SK-N-SH (cell line): ENCODE results near the gene HCST.

ENCODE experiments used
- EP300 ChIP-seq, 2 experiments: IDR thresholded peaks; 2 replicates each; pipeline versions ENCODE4 v1.4.0 to v1.6.1; 2012; ENCODE audit warnings: borderline replicate concordance in 1 of 2, low read depth in 1 of 2, low read length in 1 of 2
- MAX ChIP-seq: IDR thresholded peaks from 2 replicates; pipeline ENCODE4 v1.4.0; 2012; ENCODE audit warnings: low read depth
- MXI1 ChIP-seq: IDR thresholded peaks from 2 replicates; pipeline ENCODE4 v1.6.1; 2012; ENCODE audit warnings: mild to moderate bottlenecking, low read depth, low read length, improper control_type of control experiment
- PBX3 ChIP-seq: IDR thresholded peaks from 2 replicates; pipeline ENCODE4; 2012
- POLR2AphosphoS5 ChIP-seq: IDR thresholded peaks from 2 replicates; pipeline ENCODE4 v1.6.1; 2012; ENCODE audit warnings: low read depth, low read length
- TF ChIP-seq, protein P1 (sequence below): fragments of 200-600 bp; sonication (generic); IDR thresholded peaks from 2 replicates; pipeline ENCODE4 v1.6.1; 2017; ENCODE audit warnings: antibody characterized with exemption, mild to moderate bottlenecking, moderate library complexity

DNA sequence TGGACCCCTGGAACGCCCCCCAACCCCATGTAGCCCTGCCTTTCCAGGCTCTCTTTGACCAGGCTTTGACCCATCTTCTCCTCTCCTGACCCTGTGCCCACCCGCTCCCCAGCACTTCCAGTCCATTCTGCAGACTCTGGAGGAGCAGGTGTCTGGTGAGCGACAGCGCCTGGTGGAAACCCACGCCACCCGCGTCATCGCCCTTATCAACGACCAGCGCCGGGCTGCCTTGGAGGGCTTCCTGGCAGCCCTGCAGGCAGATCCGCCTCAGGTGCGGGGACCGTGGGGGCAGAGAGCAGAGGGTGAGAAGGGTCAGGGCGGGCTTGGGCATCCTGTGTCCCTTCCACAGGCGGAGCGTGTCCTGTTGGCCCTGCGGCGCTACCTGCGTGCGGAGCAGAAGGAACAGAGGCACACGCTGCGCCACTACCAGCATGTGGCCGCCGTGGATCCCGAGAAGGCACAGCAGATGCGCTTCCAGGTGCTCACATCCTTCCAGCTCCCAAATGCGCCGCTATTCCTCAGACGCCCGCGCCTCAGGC, 27.9 kb upstream of the HCST start:
- no peak for TF ChIP-seq EP300 (IDR thresholded peaks at IDR 0.05; ENCODE audit: borderline replicate concordance in 1 of 2, low read depth in 1 of 2, low read length in 1 of 2)
- no peak for TF ChIP-seq MAX
- TF ChIP-seq, protein P1, sequence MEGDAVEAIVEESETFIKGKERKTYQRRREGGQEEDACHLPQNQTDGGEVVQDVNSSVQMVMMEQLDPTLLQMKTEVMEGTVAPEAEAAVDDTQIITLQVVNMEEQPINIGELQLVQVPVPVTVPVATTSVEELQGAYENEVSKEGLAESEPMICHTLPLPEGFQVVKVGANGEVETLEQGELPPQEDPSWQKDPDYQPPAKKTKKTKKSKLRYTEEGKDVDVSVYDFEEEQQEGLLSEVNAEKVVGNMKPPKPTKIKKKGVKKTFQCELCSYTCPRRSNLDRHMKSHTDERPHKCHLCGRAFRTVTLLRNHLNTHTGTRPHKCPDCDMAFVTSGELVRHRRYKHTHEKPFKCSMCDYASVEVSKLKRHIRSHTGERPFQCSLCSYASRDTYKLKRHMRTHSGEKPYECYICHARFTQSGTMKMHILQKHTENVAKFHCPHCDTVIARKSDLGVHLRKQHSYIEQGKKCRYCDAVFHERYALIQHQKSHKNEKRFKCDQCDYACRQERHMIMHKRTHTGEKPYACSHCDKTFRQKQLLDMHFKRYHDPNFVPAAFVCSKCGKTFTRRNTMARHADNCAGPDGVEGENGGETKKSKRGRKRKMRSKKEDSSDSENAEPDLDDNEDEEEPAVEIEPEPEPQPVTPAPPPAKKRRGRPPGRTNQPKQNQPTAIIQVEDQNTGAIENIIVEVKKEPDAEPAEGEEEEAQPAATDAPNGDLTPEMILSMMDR = no peak
- no peak for TF ChIP-seq MXI1
- no peak for TF ChIP-seq POLR2AphosphoS5
- no peak for TF ChIP-seq PBX3
